Activated CD8-positive, alpha-beta memory T cell treated with anti-CD3 and anti-CD28 coated beads, Interleukin-2, amount 50 U/mL, for 4 hours (primary cell): Measurements from ENCODE around the gene TNS1.

Source experiments
- DNase-seq: peaks from one replicate; pipeline ENCODE4 v3.0.0-alpha.2; 2020

TNS1 gene

GRCh38 chr2:217926801-217927200, 76.0 kb downstream of the TNS1 start:
- no peak for DNase-seq

GRCh38 chr2:217924346-217924901, 78.4 kb downstream of the TNS1 start:
- no peak for DNase-seq

- no peak for DNase-seq
Observed at GRCh38 chr2:217923007-217923686, 79.6 kb downstream of the TNS1 start.

- no peak for DNase-seq
Observed at GRCh38 chr2:217922101-217923006, 80.4 kb downstream of the TNS1 start.

- DNase-seq = no peak
Observed at GRCh38 chr2:217920879-217921603, 81.8 kb downstream of the TNS1 start.

- no peak for DNase-seq
Observed at GRCh38 chr2:217919781-217920351, 82.9 kb downstream of the TNS1 start.

- no peak for DNase-seq
Observed at GRCh38 chr2:217919204-217919603, 83.6 kb downstream of the TNS1 start.

- no peak for DNase-seq
Observed at GRCh38 chr2:217918308-217919024, 84.3 kb downstream of the TNS1 start.

- no peak for DNase-seq
Observed at GRCh38 chr2:217916504-217917254, 86.1 kb downstream of the TNS1 start.

- no peak for DNase-seq
Observed at GRCh38 chr2:217915706-217916105, 87.1 kb downstream of the TNS1 start.

- DNase-seq = no peak
Observed at GRCh38 chr2:217914878-217915277, 87.9 kb downstream of the TNS1 start.

GRCh38 chr2:217914078-217914477, 88.7 kb downstream of the TNS1 start:
- DNase-seq = no peak

- DNase-seq = no peak
Observed at GRCh38 chr2:217913436-217913835, 89.4 kb downstream of the TNS1 start.

GRCh38 chr2:217912098-217913024, 90.4 kb downstream of the TNS1 start:
- DNase-seq = no peak

GRCh38 chr2:217911283-217912097, 91.3 kb downstream of the TNS1 start:
- DNase-seq = no peak

GRCh38 chr2:217910875-217911212, 92.0 kb downstream of the TNS1 start:
- no peak for DNase-seq

- no peak for DNase-seq
Observed at GRCh38 chr2:217909156-217909820, 93.5 kb downstream of the TNS1 start.

GRCh38 chr2:217908544-217908943, 94.3 kb downstream of the TNS1 start:
- DNase-seq = no peak

- no peak for DNase-seq
Observed at GRCh38 chr2:217907266-217907665, 95.5 kb downstream of the TNS1 start.
